ENCODE measurements around the gene CCDC86.

- no peak for TF ChIP-seq POLR2A (IDR thresholded peaks at IDR 0.05; ENCODE audit: low read length)
- no peak for TF ChIP-seq RCOR1 (IDR thresholded peaks at IDR 0.05; ENCODE audit: low read depth, low read length)
- no peak for TF ChIP-seq CTCF (IDR thresholded peaks at IDR 0.05)
- no peak for TF ChIP-seq CEBPB (IDR thresholded peaks at IDR 0.05)
- no peak for TF ChIP-seq MAX (IDR thresholded peaks at IDR 0.05)
- TF ChIP-seq MAZ (IDR thresholded peaks at IDR 0.05; ENCODE audit: borderline replicate concordance, low read depth, low read length) = no peak
- no peak for TF ChIP-seq JUNB (IDR thresholded peaks at IDR 0.05)
These were observed 11.3 kb upstream of the CCDC86 start for GRCh38 chr11:60830478-60831142.
